ENCODE results near the gene NUDT21.

NUDT21 gene

GRCh38 chr16:56475201-56475600 is 24.1 kb upstream of the NUDT21 start:
- no peak for TF ChIP-seq CTCF (IDR thresholded peaks at IDR 0.05; ENCODE audit: control insufficient read depth, insufficient read depth, low read depth, low read length, missing control alignments)
- no peak overlapping the region for H3K4me3 ChIP-seq (ENCODE audit: control insufficient read depth, low read depth, low read length)
- no peak for DNase-seq (ENCODE audit: low read depth)

DNA sequence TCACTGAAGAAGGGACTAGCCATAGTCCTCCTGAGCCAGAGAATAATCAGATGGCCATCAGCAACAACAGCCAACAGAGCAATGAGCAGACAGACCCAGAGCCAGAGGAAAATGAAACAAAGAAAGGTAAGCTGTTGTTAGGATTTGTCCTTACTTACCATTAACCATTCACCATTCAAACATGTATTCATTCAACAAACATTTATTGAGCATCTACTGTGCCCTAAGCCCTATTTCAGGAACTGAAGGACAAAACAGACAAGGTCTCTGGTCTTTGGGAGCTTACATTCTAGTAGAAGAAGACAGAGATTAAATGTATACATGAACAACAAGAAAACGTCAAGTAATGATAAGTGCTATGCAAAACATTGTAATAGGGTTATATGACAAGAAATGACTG is 19.5 kb upstream of the NUDT21 start:
- no peak for DNase-seq (ENCODE audit: low read depth)
- H3K4me3 ChIP-seq (ENCODE audit: control insufficient read depth, low read depth, low read length): no peak overlapping the region
- TF ChIP-seq CTCF (IDR thresholded peaks at IDR 0.05; ENCODE audit: control insufficient read depth, insufficient read depth, low read depth, low read length, missing control alignments): no peak

- DNase-seq (ENCODE audit: low read depth): no peak
- H3K4me3 ChIP-seq (ENCODE audit: control insufficient read depth, low read depth, low read length): no peak overlapping the region
- TF ChIP-seq CTCF (IDR thresholded peaks at IDR 0.05; ENCODE audit: control insufficient read depth, insufficient read depth, low read depth, low read length, missing control alignments): no peak
Measured at GRCh38 chr16:56470232-56470631, 19.1 kb upstream of the NUDT21 start.

DNA sequence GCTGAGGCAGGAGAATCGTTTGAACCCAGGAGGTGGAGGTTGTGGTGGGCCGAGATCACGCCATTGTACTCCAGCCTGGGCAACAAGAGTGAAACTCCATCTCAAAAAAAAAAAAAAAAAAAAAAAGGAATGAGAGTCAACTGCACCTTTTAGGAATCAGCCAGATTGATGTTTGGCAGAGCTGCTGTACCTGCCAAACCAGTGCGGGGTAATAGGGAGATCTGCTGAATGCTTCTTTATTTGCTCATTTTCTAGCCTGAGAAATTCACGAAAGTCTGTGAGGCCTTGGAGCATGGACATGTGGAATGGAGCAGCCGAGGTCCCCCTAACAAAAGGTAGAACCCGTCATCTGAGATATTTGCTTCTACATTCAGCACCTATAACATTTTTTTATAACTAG is 18.6 kb upstream of the NUDT21 start:
- no peak overlapping the region for H3K4me3 ChIP-seq (ENCODE audit: control insufficient read depth, low read depth, low read length)
- no peak for DNase-seq (ENCODE audit: low read depth)
- no peak for TF ChIP-seq CTCF (IDR thresholded peaks at IDR 0.05; ENCODE audit: control insufficient read depth, insufficient read depth, low read depth, low read length, missing control alignments)

DNA sequence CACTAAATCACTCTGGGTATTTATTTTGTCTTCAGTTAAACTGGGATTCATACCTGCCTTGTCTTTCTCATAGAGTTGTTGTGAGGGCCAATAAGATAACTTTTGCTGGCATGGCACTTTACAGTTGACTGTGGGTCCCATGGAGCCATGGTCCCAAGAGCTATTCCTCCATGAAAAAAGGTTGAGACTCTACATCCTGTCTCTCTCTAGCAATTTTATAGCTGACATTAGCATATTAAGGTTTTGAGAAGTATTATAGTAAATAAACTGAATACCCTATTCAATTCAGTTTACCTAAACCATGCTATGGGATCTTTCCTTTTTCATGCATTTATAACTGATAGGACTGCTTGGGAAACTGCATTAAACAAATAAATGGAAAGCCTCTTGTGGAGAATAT is 17.7 kb upstream of the NUDT21 start:
- TF ChIP-seq CTCF (IDR thresholded peaks at IDR 0.05; ENCODE audit: control insufficient read depth, insufficient read depth, low read depth, low read length, missing control alignments): no peak
- H3K4me3 ChIP-seq (ENCODE audit: control insufficient read depth, low read depth, low read length): no peak overlapping the region
- DNase-seq (ENCODE audit: low read depth): no peak

DNA sequence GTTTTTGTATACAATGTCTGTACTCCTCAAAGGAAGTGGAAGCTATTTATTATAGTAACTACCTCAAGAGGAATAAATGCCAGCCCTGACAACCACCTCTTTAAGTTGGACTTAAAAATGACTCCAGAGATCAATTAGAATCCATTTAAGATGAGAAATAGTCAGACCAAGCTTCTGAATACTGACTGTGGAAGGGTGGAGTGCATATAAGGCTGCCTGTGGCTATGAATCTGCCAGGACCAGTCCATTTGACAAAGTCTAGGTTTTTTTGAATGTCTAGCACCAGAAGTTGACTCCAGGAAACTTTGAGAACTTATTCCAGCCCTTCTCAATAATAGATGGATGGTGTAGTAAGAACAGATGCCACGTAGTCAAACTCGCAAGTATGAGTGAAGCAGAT is 15.2 kb upstream of the NUDT21 start:
- DNase-seq (ENCODE audit: low read depth): no peak
- no peak for TF ChIP-seq CTCF (IDR thresholded peaks at IDR 0.05; ENCODE audit: control insufficient read depth, insufficient read depth, low read depth, low read length, missing control alignments)
- no peak overlapping the region for H3K4me3 ChIP-seq (ENCODE audit: control insufficient read depth, low read depth, low read length)

DNA sequence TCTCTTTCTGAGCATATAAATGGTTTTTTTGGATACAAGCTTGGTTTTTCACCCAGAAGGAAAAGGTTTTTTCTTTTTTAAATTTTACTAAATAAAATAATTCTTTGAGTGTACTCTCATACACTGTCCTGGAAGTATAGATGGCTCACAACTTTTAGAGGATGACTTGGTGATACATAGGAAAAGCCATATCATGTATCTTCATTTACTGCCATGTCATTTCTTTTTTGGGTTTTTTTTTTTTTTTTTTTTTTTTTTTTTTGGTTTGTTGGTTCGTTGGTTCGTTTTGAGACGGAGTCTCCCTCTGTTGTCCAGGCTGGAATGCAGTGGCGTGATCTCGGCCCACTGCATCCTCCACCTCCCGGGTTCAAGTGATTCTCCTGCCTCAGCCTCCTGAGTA is 12.0 kb upstream of the NUDT21 start:
- TF ChIP-seq CTCF (IDR thresholded peaks at IDR 0.05; ENCODE audit: control insufficient read depth, insufficient read depth, low read depth, low read length, missing control alignments): no peak
- H3K4me3 ChIP-seq (ENCODE audit: control insufficient read depth, low read depth, low read length): no peak overlapping the region
- no peak for DNase-seq (ENCODE audit: low read depth)
